GM12892 (cell line): ENCODE measurements around the gene SPEM3.

ENCODE experiments used
- POLR2A ChIP-seq: IDR thresholded peaks from 2 replicates; pipeline ENCODE4 v1.6.1; 2011; ENCODE audit warnings: low read depth, low read length, control low read depth
- POLR2AphosphoS5 ChIP-seq: IDR thresholded peaks from 2 replicates; pipeline ENCODE4 v1.6.1; 2011; ENCODE audit warnings: low read depth, low read length, control low read depth
- TAF1 ChIP-seq: IDR thresholded peaks from 2 replicates; pipeline ENCODE4 v1.6.1; 2011; ENCODE audit warnings: low read depth, mild to moderate bottlenecking, control low read depth, low read length, borderline replicate concordance

DNA sequence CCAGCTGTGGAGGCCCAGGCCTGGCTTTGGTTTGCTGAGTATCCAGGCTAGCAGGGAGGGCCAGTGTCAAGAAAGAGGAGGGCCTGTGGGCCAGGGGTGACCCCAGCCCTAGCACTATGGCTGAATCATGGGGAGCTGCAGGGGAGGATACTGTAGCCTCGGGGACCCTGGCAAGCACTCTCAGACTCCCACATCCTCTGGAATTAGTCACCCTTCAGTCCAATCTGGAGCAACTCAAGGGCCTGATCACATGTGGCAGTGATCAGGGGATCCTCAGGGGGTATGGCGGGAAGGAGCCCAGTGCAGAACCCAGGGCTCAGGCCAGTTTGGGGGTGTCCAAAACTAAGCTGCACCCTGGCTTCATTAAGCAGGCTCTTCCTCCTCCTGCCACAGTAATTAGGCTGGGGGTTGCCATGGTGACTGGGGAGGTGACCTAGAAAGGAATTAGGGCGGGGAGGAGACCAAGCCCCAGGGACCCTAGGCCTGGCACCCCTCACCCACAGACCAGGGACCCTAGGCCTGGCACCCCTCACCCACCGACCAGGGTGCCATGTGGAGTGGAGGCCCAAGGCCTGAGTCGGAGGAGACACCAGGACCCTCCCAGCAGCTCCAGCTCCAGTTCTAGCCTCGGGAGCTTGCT is 15.2 kb upstream of the SPEM3 start:
- TF ChIP-seq POLR2A (no peak), POLR2AphosphoS5 (no peak), TAF1 (no peak)
